Endometrium (tissue), 2 donors: ENCODE results near the gene CDH12.
"Not testable (repeated sequence)": the region's sequence is repeated elsewhere in the genome, so short reads cannot be mapped to it uniquely, and the experiment has no call there.

ENCODE experiments used
- FAIRE-seq: peaks from 2 replicates; lab custom pipeline; 2012; peaks lifted over from hg19 to GRCh38; lab: Jason Lieb, UNC
- donor health status: control.
- donor health status: control.

The CDH12 gene

GRCh38 chr5:22432905-22433304 lies 420.2 kb downstream of the CDH12 start:
- FAIRE-seq: no peak

GRCh38 chr5:22431840-22432239 lies 421.3 kb downstream of the CDH12 start:
- no peak for FAIRE-seq

GRCh38 chr5:22431406-22431805 lies 421.7 kb downstream of the CDH12 start:
- no peak for FAIRE-seq

- FAIRE-seq: no peak
These were observed 441.4 kb downstream of the CDH12 start for GRCh38 chr5:22411554-22412349.

- no peak for FAIRE-seq
These were observed 461.2 kb downstream of the CDH12 start for GRCh38 chr5:22391956-22392355.

GRCh38 chr5:22390888-22391287 lies 462.3 kb downstream of the CDH12 start:
- FAIRE-seq: no peak

GRCh38 chr5:22372826-22373660 lies 480.1 kb downstream of the CDH12 start:
- no peak for FAIRE-seq

- no peak for FAIRE-seq
These were observed 480.8 kb downstream of the CDH12 start for GRCh38 chr5:22372376-22372775.

GRCh38 chr5:22354956-22355355 lies 498.2 kb downstream of the CDH12 start:
- no peak for FAIRE-seq

GRCh38 chr5:22352493-22352892 lies 500.7 kb downstream of the CDH12 start:
- no peak for FAIRE-seq

- FAIRE-seq: no peak
These were observed 502.0 kb downstream of the CDH12 start for GRCh38 chr5:22351178-22351577.

- no peak for FAIRE-seq
These were observed 505.1 kb downstream of the CDH12 start for GRCh38 chr5:22348027-22348426.

- no peak for FAIRE-seq
These were observed 509.1 kb downstream of the CDH12 start for GRCh38 chr5:22344000-22344399.

GRCh38 chr5:22341406-22341805 lies 511.7 kb downstream of the CDH12 start:
- FAIRE-seq: no peak

- FAIRE-seq: not testable (repeated sequence)
These were observed 520.2 kb downstream of the CDH12 start for GRCh38 chr5:22332949-22333348.

- FAIRE-seq: no peak
These were observed 523.5 kb downstream of the CDH12 start for GRCh38 chr5:22329683-22330082.

- FAIRE-seq: no peak
These were observed 533.3 kb downstream of the CDH12 start for GRCh38 chr5:22319798-22320197.

GRCh38 chr5:22316294-22316693 lies 536.9 kb downstream of the CDH12 start:
- FAIRE-seq: no peak

- not testable (repeated sequence) for FAIRE-seq
These were observed 538.1 kb downstream of the CDH12 start for GRCh38 chr5:22315052-22315451.

GRCh38 chr5:22314548-22314947 lies 538.6 kb downstream of the CDH12 start:
- FAIRE-seq: no peak

- no peak for FAIRE-seq
These were observed 547.1 kb downstream of the CDH12 start for GRCh38 chr5:22306011-22306410.

- no peak for FAIRE-seq
These were observed 557.3 kb downstream of the CDH12 start for GRCh38 chr5:22295832-22296231.

- no peak for FAIRE-seq
These were observed 560.0 kb downstream of the CDH12 start for GRCh38 chr5:22293147-22293546.
